GM19035 (cell line): ENCODE data around the gene STK33.

ENCODE experiments used
- ATAC-seq: cut with Tn5 transposase; IDR thresholded peaks from one replicate; pipeline ENCODE4 v1.9.1; 2021; ENCODE audit not compliant: unreplicated experiment

The STK33 gene

DNA sequence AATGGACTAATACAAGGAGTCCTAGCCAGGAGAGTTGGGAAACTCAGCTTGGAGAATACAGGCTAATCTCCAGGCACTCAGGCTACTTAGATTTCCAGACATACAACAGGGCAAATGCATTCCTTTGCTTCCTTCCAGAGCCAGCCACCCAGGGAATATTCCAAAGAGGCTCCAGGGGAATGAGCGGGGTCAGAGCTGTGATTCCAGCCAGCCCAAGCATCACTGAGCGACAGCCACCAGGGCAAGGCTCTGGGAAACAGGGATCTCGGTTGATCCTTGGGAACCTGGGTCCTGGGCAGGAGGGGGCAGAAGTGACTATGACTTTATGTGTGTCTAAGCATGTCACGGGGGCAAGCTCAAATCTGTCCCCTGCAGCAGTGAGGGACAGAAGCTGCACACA, 218.1 kb downstream of the STK33 start:
- ATAC-seq: no peak

GRCh38 chr11:8375460-8375859, 218.6 kb downstream of the STK33 start:
- no peak for ATAC-seq

- no peak for ATAC-seq
These were observed 219.3 kb downstream of the STK33 start for GRCh38 chr11:8374716-8375115.

DNA sequence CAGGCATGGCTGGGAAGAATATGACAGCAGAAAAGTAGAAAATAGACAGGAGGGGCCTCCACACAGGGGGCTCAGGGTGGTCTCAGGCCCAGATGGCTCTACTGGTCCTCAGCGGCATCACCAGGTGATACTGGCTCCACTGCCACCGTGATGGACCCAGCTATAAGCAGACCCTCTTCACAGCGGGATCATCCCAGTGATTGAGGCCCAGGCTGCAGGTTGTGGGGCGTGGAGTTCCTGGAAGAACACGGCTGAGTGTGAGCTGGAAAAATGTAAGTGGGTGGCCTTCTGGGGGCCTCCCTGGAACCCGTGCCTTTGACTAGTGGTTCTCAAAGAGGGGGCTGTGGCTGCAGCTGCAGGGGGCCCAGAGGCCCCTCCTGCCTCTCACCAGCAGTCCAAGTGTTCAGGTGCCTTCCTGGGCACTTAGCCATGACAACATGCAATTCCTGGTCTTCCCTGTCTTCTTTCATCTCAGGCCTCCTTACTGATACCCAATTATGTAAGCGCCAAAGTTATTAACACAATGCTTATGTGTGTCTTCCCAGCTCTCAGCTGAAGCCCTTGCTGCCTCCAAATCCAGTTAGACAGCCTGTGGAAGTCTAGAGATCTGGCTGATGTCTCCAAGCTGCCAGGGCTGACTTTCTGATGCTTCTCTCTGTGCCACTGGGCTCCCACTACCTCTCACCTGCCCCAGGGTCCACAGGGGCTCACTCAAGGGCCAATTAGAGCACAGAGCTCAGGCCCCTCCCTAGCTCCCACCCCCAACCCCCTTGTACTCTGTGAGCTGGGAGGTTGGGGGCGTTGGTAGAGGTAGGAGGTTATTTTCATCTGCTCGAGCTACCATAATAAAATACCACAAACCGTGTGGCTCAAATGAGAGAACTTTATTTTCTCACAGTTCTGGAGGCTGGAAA, 220.3 kb downstream of the STK33 start:
- no peak for ATAC-seq

GRCh38 chr11:8372641-8373381, 221.2 kb downstream of the STK33 start:
- no peak for ATAC-seq

DNA sequence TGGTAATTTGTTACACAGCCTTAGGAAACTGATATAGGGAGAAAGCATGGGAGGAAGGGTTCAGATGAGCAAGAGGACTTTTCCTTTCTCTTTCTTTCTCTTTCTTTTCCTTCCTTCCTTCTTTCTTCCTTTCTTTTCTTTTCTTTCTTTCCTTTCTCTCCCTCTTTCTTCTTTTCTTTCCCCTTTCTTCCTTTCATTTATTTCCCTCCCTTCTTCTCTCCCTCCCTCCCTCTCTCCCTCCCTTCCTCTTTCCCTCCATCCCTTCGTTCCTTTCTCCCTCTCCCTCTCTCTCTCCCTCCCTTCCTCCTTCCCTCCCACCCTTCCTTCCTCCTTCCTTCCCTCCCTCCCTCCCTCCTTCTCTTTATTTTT, 222.5 kb downstream of the STK33 start:
- no peak for ATAC-seq

GRCh38 chr11:8370812-8371515, 223.1 kb downstream of the STK33 start:
- no peak for ATAC-seq

DNA sequence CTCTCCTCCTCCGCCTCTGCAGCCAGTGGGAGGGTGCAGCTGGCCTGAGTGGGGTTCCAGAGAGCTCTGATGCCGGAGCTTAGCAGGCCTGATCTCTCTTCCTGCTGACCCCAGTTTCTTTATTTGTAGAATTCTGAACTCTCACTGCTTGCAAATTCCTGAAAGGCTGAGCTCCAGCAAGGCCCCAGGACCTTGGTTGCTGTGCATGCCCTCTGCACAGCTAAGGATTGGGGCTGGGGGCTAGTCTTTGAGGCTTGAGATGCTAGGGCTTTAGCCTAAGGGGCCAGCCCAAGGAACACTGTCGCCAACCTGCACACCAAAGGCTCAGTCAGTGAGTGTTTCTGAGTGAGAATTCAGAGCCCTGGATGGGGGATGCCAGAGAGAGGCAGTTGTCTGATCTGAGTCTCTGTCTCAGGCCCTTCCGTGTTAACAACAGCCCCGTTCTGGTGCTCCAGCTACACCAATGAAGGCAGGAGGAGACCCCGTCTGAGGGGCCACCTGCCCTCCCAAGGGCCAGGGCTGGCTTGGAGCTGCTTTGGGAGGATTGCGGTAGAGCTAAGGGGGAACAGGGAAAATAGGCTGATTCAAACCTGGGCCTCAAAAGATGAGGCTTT, 224.3 kb downstream of the STK33 start:
- no peak for ATAC-seq

DNA sequence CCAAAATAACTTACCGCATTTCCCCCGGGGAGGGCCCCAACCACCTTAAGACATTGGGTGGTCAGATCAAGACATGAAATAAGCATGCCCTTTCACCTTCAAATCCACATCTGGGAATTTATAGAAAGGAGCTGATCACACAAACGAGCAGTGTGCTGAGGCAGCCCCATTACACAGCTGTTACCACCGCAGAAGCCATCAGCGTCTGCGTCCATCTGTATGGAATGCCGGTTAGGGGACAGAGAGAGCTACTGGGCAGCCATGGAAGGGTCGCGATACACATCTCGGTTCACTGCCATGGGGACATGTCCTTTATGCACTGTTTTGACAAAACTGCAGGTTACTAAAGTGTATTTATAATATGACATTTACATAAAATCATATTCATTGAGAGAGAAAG, 225.3 kb downstream of the STK33 start:
- no peak for ATAC-seq

DNA sequence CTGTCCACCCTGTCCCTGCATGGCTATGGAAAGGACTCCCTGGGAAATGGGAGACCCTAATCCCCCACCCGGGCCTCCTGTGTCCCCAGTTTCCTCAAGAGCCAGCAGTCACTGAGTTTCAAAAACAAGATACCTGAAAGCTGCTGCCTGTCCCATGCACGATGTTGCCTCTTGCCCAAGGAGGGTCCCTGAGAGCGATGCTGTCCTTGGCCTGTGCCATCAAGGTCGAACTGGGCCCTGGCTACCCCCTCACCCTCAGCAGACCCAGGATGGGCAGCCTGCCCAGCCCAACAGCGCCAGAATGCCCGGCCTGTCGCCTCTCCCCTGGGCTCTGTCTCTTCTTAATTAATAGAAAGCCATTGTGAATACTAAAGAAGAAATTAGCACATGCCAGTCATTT, 225.8 kb downstream of the STK33 start:
- ATAC-seq: no peak

GRCh38 chr11:8366316-8366715, 227.7 kb downstream of the STK33 start:
- no peak for ATAC-seq

GRCh38 chr11:8365216-8365941, 228.6 kb downstream of the STK33 start:
- ATAC-seq: no peak

GRCh38 chr11:8363921-8364320, 230.1 kb downstream of the STK33 start:
- ATAC-seq: no peak

- ATAC-seq: no peak
These were observed 231.1 kb downstream of the STK33 start for GRCh38 chr11:8362899-8363298.

DNA sequence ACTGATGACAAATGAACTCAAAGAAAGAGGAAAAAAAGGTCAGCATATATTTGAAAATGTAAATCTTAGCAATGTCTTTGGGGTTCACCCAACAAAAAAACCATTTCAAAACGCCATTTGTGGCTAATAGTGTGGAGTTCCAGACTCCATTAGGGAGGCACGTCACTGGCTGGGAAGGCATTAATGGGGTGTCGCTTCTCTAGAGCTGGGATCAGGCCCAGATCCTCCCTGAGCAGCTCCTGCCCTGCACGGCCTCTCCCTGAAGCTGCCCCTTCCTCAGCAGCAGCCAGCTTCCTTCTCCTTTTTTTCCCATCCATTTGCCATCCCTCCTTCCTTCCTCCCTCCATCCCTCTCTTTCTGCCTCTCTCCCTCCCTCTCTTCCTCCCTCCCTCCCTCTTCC, 231.5 kb downstream of the STK33 start:
- no peak for ATAC-seq

DNA sequence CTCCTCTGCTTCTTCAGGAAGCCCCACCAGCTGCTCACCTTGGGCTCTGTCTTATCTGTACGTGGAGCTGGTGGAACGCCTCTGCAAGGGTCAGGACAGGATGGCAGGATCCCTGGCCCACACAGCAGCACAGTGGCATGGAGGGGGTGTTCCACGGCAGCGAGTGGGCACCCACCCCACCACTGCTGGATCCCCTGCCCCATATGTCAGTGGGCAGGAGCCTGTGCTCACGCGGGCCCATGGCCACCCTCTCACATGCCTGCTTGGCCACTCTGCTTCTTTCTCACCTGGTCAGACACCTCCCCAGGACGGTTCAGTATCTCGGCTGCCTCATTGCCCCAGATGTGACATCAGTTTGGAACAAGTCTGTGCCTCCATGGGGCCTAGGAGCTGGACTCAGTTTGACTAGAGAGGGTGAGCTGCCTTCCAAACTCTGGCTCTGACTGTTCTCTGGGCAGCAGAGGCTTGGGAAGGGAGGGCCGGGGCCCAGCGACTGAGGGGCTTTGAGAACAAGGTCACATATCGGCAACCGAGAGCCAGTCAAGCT, 232.3 kb downstream of the STK33 start:
- no peak for ATAC-seq

DNA sequence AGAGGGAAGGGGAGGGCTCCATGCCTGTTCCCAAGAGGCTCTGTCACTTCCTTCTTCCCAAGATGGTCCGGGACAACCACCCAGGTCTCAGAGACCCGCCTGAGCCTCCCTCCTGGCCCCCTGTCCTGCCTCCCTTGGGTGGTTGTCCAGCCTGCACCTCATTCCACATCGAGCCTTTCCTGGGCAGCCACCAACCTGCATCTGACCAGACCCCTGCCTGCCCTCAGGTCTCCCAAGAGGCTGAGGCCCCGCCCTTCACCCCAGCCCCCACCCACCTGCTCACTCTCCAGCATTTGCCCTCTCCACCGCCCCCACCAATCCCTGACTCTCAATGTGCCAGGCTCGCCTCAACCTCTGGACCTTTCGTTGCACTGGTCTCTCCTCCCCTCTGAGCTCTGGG, 232.8 kb downstream of the STK33 start:
- no peak for ATAC-seq

DNA sequence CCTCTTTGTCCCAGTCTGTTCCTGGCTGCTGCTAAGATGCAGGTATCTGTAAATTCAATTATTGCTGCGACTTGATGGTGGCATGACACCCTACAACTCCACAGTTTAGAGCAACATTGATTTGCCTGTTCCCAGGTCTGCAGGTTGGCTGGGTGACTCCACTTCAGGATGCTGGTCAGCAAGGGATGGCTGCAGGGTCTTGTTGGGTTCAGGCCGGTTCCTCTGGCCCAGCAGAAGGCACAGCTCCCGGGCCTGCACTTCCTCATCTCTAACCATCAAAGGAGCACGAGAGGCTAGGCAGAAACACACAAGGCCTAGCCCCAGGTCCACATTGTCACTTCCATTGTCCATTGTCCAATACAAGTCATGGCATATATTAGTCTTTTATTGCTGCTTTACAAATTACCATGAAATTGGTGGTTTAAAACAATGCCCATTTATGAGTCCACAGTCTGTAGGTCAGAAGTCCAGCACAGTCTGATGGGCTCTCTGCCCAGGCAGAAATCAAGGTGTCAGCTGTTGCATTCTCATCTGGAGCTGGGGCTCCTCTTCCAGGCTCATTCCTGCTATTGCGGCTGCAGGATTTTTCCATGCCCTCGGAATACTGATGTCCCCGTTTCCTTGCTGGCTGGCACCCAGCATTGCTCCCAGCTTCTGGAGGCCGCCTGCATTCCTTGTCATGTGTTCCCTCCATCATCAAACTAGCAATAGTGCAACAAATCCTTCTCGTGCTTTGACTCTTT, 233.8 kb downstream of the STK33 start:
- ATAC-seq: no peak

- no peak for ATAC-seq
These were observed 234.5 kb downstream of the STK33 start for GRCh38 chr11:8359521-8359920.
